Spleen (tissue), 11 donors: ENCODE results near the gene SLC25A48. TPM values are rescaled to one million over a fixed set of nuclear protein-coding genes. Genes with fewer than 3 reads are reported as not detected.

Experiments
- DNase-seq: peaks from one replicate; pipeline ENCODE4 v3.0.0-alpha.2; 2020
- H3K27ac ChIP-seq, 8 donors: fragments of 200-600 bp; sonication (generic) in 7 of 8; 1 replicate in 4 of 8; 2 replicates in 4 of 8; pipeline versions ENCODE4 v1.5.0 to v1.8.0; 2016 to 2021; ENCODE audit warnings: inconsistent platforms in 4 of 8, mild to moderate bottlenecking in 4 of 8, moderate library complexity in 1 of 8
- H3K27me3 ChIP-seq, 7 donors: fragments of 200-600 bp; sonication (generic) in 6 of 7; replicated peaks in 1 of 7; 1 replicate in 4 of 7; 2 replicates in 3 of 7; pipeline versions ENCODE4 v1.5.0 to v1.8.0; 2016 to 2021; ENCODE audit warnings: inconsistent platforms in 3 of 7, mild to moderate bottlenecking in 1 of 7
- H3K36me3 ChIP-seq, 6 donors: fragments of 200-600 bp; sonication (generic) in 5 of 6; 1 replicate in 4 of 6; 2 replicates in 2 of 6; pipeline versions ENCODE4 v1.5.0 to v1.8.0; 2016 to 2021; ENCODE audit warnings: inconsistent platforms in 2 of 6
- H3K4me1 ChIP-seq, 6 donors: fragments of 200-600 bp; sonication (generic) in 5 of 6; 1 replicate in 3 of 6; 2 replicates in 3 of 6; pipeline versions ENCODE4 v1.5.0 to v1.8.0; 2016 to 2021; ENCODE audit warnings: inconsistent platforms in 3 of 6
- H3K4me3 ChIP-seq, 8 donors: fragments of 200-600 bp; sonication (generic) in 7 of 8; 1 replicate in 4 of 8; 2 replicates in 4 of 8; pipeline versions ENCODE4 v1.5.0 to v1.8.0; 2016 to 2021; ENCODE audit warnings: inconsistent platforms in 4 of 8, mild to moderate bottlenecking in 4 of 8, moderate library complexity in 2 of 8
- H3K9me3 ChIP-seq, 8 donors: fragments of 200-600 bp; sonication (generic) in 7 of 8; 1 replicate in 4 of 8; 2 replicates in 4 of 8; pipeline versions ENCODE4 v1.5.0 to v1.8.0; 2016 to 2021; ENCODE audit warnings: inconsistent platforms in 4 of 8
- POLR2A ChIP-seq, 3 donors: fragments of 450-650 bp; IDR thresholded peaks; one replicate each; pipeline ENCODE4 v1.5.1; 2017; ENCODE audit warnings: antibody characterized with exemption in 3 of 3, mild to moderate bottlenecking in 1 of 3
- POLR2AphosphoS5 ChIP-seq, 3 donors: sonication (generic); formaldehyde crosslinking; IDR thresholded peaks; one replicate each; pipeline ENCODE4 v1.5.1; 2017; ENCODE audit warnings: antibody characterized with exemption in 3 of 3
- WGBS, 5 donors: extraction: QIAGEN DNeasy Blood & Tissue Kit in 3 of 5; methylation state at CpG; one replicate each; pipeline versions ENCODE4 v1.1.5 to v1.1.7; 2013 to 2018; 5-methylcytosine and 5-hydroxymethylcytosine counted together
- intact Hi-C: fragments of 100-400 bp; cut with DNase I; formaldehyde crosslinking; loops from one replicate; pipeline ENCODE4 v1.15.0; 2023; ENCODE audit warnings: low total_unique reads
- polyA plus RNA-seq, 3 donors: library from polyadenylated mRNA; stranded (reverse); fragments of 200-250 nt; gene quantifications; one replicate each; pipeline ENCODE4 v1.2.1, GENCODE V29; 2013
- total RNA-seq, 7 donors: library from RNA; depleted of rRNA in 3 of 7; stranded (reverse); fragments of >200 nt in 3 of 7; fragmentation: NEBNext Ultra II Directional in 4 of 7; extraction: Animal tissue kit (Norgen Biotek cat#: 25700) in 4 of 7; gene quantifications; one replicate each; pipeline versions ENCODE4 v1.1.0 to v1.2.1, GENCODE V29; 2016 to 2021
- TF ChIP-seq, protein P1 (sequence below), 11 experiments: fragments of 200-600 bp in 7 of 11; fragments of 450-650 bp in 4 of 11; sonication (generic) in 4 of 11; IDR thresholded peaks in 8 of 11; conservative IDR thresholded peaks in 3 of 11; 1 replicate in 7 of 11; 2 replicates in 4 of 11; pipeline versions ENCODE4 v1.4.0 to v1.8.0; 2016 to 2021; ENCODE audit warnings: antibody characterized with exemption in 11 of 11, inconsistent platforms in 4 of 11, mild to moderate bottlenecking in 1 of 11
- donor health status: healthy with polysubstance abuse.
- donor health status: DM: no; HTN: no; CAD: no; lungs with moderate emphysema.
- donor health status: DM: no; HTN: no; CAD: no.
- donor health status: Bipolar disorder and iron deficiency.
- donor health status: healthy.
- donor health status: DM: no; HTN: no; CAD: no.
- donor health status: DM: yes; HTN: yes; CAD: no.

SLC25A48 gene
- total and polyA plus RNA-seq, 10 donors = 0.06 to 0.66 (median 0.33) TPM; not detected in 7

DNA sequence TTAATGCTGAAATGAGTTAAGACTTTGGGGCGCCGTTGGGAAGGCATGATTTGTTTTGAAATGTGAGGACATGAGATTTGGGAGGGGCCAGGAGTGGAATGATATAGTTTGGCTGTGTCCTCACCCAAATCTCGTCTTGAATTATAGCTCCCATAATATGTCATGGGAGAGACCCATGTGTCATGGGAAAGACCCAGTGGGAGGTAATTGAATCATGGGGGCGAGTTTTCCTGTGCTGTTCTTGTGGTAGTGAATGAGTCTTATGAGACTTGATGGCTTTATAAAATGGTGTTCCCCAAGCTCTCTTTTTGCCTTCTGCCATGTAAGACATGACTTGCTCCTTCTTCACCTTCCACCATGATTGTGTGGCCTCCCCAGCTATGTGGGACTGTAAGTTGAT lies 5.1 kb downstream of the SLC25A48 start:
- intact Hi-C loops = no loop called here
- no peaks in the 10 kb centered on the region for H3K36me3 ChIP-seq
- DNase-seq = no peak
- TF ChIP-seq POLR2AphosphoS5 (IDR thresholded peaks at IDR 0.05) = no peak
- TF ChIP-seq, protein P1, sequence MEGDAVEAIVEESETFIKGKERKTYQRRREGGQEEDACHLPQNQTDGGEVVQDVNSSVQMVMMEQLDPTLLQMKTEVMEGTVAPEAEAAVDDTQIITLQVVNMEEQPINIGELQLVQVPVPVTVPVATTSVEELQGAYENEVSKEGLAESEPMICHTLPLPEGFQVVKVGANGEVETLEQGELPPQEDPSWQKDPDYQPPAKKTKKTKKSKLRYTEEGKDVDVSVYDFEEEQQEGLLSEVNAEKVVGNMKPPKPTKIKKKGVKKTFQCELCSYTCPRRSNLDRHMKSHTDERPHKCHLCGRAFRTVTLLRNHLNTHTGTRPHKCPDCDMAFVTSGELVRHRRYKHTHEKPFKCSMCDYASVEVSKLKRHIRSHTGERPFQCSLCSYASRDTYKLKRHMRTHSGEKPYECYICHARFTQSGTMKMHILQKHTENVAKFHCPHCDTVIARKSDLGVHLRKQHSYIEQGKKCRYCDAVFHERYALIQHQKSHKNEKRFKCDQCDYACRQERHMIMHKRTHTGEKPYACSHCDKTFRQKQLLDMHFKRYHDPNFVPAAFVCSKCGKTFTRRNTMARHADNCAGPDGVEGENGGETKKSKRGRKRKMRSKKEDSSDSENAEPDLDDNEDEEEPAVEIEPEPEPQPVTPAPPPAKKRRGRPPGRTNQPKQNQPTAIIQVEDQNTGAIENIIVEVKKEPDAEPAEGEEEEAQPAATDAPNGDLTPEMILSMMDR (IDR thresholded peaks at IDR 0.05 in 8 of 11, conservative IDR thresholded peaks at IDR 0.05 in 3 of 11) = no peak
- TF ChIP-seq POLR2A (IDR thresholded peaks at IDR 0.05) = no peak
- 57 to 82% (median 73%) methylated on average over 4 of the region's 4 CpGs for WGBS, 5 donors
- peaks cover 0 to 17% (median 12%) of the 10 kb centered on the region in 8 donors for H3K9me3 ChIP-seq
- H3K4me1 ChIP-seq = peaks cover 0 to 8% (median 5%) of the 10 kb centered on the region in 6 donors
- no peak overlapping the region for H3K27ac ChIP-seq
- H3K4me3 ChIP-seq = no peak overlapping the region
- H3K27me3 ChIP-seq = peaks cover 0 to 59% (median 9%) of the 10 kb centered on the region in 7 donors

DNA sequence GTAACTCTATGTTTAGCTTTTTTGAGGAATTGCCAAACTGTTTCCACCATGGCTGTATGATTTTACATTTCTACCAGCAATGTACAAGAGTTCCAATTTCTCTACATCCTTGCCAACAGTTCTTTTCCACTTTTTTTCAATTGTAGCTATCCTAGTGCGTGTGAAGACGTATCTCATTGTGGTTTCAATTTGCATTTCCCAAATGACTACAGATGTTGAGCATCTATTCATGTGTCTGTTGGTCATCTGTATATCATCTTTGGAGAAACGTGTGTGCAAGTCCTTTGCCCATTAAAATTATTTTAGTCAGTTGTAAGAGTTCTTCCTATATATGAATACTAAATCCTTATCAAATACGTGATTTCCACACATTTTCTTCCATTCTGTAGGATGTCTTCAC lies 6.5 kb downstream of the SLC25A48 start:
- Histone ChIP-seq H3K36me3 (no peaks in the 10 kb centered on the region), H3K4me1 (no peaks in the 10 kb centered on the region), H3K27ac (no peak overlapping the region), H3K4me3 (no peak overlapping the region), H3K27me3 (peaks cover 0 to 45% (median 0%) of the 10 kb centered on the region in 7 donors), H3K9me3 (peaks cover 0 to 17% (median 12%) of the 10 kb centered on the region in 8 donors)
- TF ChIP-seq POLR2AphosphoS5 (IDR thresholded peaks at IDR 0.05) = no peak
- no peak for TF ChIP-seq POLR2A (IDR thresholded peaks at IDR 0.05)
- TF ChIP-seq, protein P1 (IDR thresholded peaks at IDR 0.05 in 8 of 11, conservative IDR thresholded peaks at IDR 0.05 in 3 of 11) = no peak
- intact Hi-C loops = no loop called here
- 65 to 80% (median 72%) methylated on average over 4 of the region's 4 CpGs for WGBS, 5 donors
- no peak for DNase-seq

DNA sequence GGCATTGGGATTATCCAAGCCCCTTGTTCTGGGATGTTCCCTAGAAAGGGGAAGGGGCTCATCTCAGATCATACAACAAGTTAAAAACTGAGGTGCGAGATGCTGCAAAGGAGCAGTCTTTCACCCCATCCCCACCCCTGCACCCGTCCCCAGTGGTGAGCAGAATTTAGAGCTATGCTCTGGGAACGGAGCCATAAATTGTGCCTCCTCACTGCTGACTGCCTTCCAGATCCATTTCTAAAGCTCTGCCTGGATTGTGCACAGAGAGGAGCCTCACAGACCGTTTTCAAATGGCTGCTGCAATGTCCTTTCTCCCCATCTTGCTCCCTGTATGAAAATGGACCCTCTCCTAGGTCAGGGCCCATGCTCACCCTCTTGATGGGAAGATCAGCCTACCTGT lies 8.3 kb downstream of the SLC25A48 start:
- H3K4me3 ChIP-seq = no peak overlapping the region
- DNase-seq = no peak
- H3K36me3 ChIP-seq = no peaks in the 10 kb centered on the region
- TF ChIP-seq, protein P1 (IDR thresholded peaks at IDR 0.05 in 8 of 11, conservative IDR thresholded peaks at IDR 0.05 in 3 of 11) = no peak
- TF ChIP-seq POLR2A (IDR thresholded peaks at IDR 0.05) = no peak
- no peak for TF ChIP-seq POLR2AphosphoS5 (IDR thresholded peaks at IDR 0.05)
- H3K9me3 ChIP-seq = peaks cover 0 to 17% (median 11%) of the 10 kb centered on the region in 8 donors
- no peak overlapping the region for H3K27ac ChIP-seq
- intact Hi-C loops = no loop called here
- WGBS, 5 donors = 69 to 90% (median 74%) methylated on average over 4 of the region's 4 CpGs
- H3K4me1 ChIP-seq = no peaks in the 10 kb centered on the region
- peaks cover 0 to 32% (median 0%) of the 10 kb centered on the region in 7 donors for H3K27me3 ChIP-seq

DNA sequence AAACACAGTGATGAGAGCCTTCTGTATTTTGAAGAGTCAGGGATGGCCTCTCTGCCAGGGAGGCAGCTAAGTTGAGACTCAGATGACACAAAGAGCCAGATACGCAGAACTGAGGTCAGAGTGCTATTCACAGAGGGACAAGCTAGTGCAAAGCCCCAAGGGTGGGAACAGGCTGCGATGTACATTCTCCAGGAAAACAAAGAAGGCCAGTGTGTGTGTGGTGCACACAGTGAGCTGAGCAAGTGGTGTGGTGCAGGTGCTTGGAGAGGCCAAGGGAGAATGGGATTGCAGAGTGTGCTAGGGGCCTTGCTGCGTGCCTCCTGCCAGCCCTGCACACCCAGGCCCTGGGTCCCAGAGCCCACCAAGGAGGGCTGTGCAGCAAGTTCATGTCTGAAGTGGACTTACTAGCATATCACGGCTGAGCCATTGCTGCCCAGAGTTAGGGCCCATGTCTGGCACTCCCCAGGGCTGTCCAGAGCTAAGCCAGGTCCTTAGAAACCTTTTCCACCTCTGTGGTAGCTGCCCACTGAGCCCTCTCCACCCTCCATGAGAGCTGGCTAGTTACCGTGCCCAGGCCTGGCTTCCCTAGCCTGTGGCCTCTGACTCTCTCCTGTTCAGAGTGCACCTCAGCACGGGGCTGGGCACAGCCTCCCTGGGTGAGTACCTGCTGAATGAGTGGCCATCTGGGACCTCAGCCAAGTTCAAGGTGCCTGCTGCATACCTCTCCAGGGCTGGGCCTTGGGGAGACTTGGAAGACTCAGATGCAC lies 9.3 kb downstream of the SLC25A48 start:
- no peak for DNase-seq
- intact Hi-C loops = no loop called here

More for the DNA sequence above, 9.3 kb downstream of the SLC25A48 start:
- no peaks in the 10 kb centered on the region for H3K4me1 ChIP-seq
- WGBS, 5 donors = 68 to 87% (median 85%) methylated on average over 4 to 6 of the region's 6 CpGs
- no peak overlapping the region for H3K27ac ChIP-seq
- no peak overlapping the region for H3K4me3 ChIP-seq
- peaks cover 0 to 8% (median 2%) of the 10 kb centered on the region in 8 donors for H3K9me3 ChIP-seq
- peaks cover 0 to 32% (median 0%) of the 10 kb centered on the region in 7 donors for H3K27me3 ChIP-seq
- TF ChIP-seq POLR2AphosphoS5 (IDR thresholded peaks at IDR 0.05) (no peak), POLR2A (IDR thresholded peaks at IDR 0.05) (no peak)
- TF ChIP-seq, protein P1 (IDR thresholded peaks at IDR 0.05 in 8 of 11, conservative IDR thresholded peaks at IDR 0.05 in 3 of 11) = no peak
- no peaks in the 10 kb centered on the region for H3K36me3 ChIP-seq
